SK-N-SH (cell line): ENCODE measurements around the gene ACBD6. TPM values are rescaled to one million over a fixed set of nuclear protein-coding genes. Genes with fewer than 3 reads are reported as not detected.

Experiments
- CTCF ChIA-PET: fragments of 300-600, 350-600 bp; formaldehyde crosslinking; extraction: SDS; loops from one replicate; lab custom pipeline; 2021; lab: Yijun Ruan, JAX
- POLR2A ChIA-PET: fragments of 350-600 bp; sonication (Branson Sonifier 250); formaldehyde crosslinking; extraction: SDS; loops from one replicate; lab custom pipeline; 2020; ENCODE audit warnings: antibody characterized with exemption, inconsistent platforms; lab: Yijun Ruan, JAX
- DNase-seq: peaks from one replicate; pipeline ENCODE4 v3.0.0; 2012
- H2AFZ ChIP-seq: fragments of 200-600 bp; sonication (generic); 2 replicates; pipeline ENCODE4 v1.8.1; 2016; ENCODE audit warnings: antibody characterized with exemption, mild to moderate bottlenecking, low read depth
- H3F3A ChIP-seq: fragments of 200-600 bp; sonication (generic); replicated peaks from 2 replicates; pipeline ENCODE3; 2016; ENCODE audit warnings: antibody characterized with exemption, mild to moderate bottlenecking; ENCODE audit not compliant: insufficient read depth
- H3K27ac ChIP-seq, 2 experiments: fragments of 200-500 bp in 1 of 2; fragments of 200-600 bp in 1 of 2; sonication (Bioruptor generic) in 1 of 2; sonication (generic), shearing (Covaris generic) in 1 of 2; 2 replicates each; pipeline versions ENCODE4 v1.5.1 to v1.6.1; 2014 to 2016; ENCODE audit warnings: low read depth in 2 of 2, inconsistent platforms in 1 of 2, low read length in 1 of 2, mild to moderate bottlenecking in 1 of 2, mixed read lengths in 1 of 2
- H3K27me3 ChIP-seq: fragments of 200-600 bp; sonication (generic), shearing (Covaris generic); 2 replicates; pipeline ENCODE4 v1.6.1; 2016; ENCODE audit warnings: mixed run types; ENCODE audit not compliant: insufficient read depth
- H3K36me3 ChIP-seq, 2 experiments: fragments of 200-500 bp in 1 of 2; fragments of 200-600 bp in 1 of 2; sonication (Bioruptor generic) in 1 of 2; sonication (generic) in 1 of 2; replicated peaks in 1 of 2; 2 replicates each; pipeline versions ENCODE3 to v1.5.1; 2014 to 2016; ENCODE audit warnings: low read length in 1 of 2, mild to moderate bottlenecking in 1 of 2; ENCODE audit not compliant: insufficient read depth in 2 of 2, control insufficient read depth in 1 of 2
- H3K4me1 ChIP-seq, 2 experiments: fragments of 200-500 bp in 1 of 2; fragments of 200-600 bp in 1 of 2; sonication (Bioruptor generic) in 1 of 2; sonication (generic), shearing (Covaris generic) in 1 of 2; 2 replicates each; pipeline versions ENCODE4 v1.5.1 to v1.6.1; 2014 to 2016; ENCODE audit warnings: low read depth in 1 of 2, low read length in 1 of 2, mixed run types in 1 of 2; ENCODE audit not compliant: insufficient read depth in 2 of 2, control insufficient read depth in 1 of 2
- H3K4me2 ChIP-seq: fragments of 200-600 bp; sonication (generic), shearing (Covaris generic); 2 replicates; pipeline ENCODE4 v1.6.1; 2017; ENCODE audit warnings: mixed run types
- H3K4me3 ChIP-seq, 2 experiments: fragments of 200-500 bp in 1 of 2; fragments of 200-600 bp in 1 of 2; sonication (Bioruptor generic) in 1 of 2; sonication (generic), shearing (Covaris generic) in 1 of 2; 2 replicates each; pipeline versions ENCODE4 v1.5.1 to v1.8.1; 2014 to 2016; ENCODE audit warnings: low read depth in 2 of 2, inconsistent platforms in 1 of 2, low read length in 1 of 2, mild to moderate bottlenecking in 1 of 2, mixed read lengths in 1 of 2, moderate library complexity in 1 of 2
- H3K79me2 ChIP-seq: fragments of 200-600 bp; sonication (generic); 2 replicates; pipeline ENCODE4 v1.8.1; 2017; ENCODE audit warnings: mild to moderate bottlenecking; ENCODE audit not compliant: insufficient read depth
- H3K9ac ChIP-seq: fragments of 200-600 bp; sonication (generic); 2 replicates; pipeline ENCODE4 v1.6.1; 2017; ENCODE audit warnings: mixed run types
- H3K9me2 ChIP-seq: fragments of 200-600 bp; sonication (generic); 2 replicates; pipeline ENCODE4 v1.6.1; 2017; ENCODE audit warnings: mixed run types
- H3K9me3 ChIP-seq: fragments of 200-600 bp; sonication (generic); 2 replicates; pipeline ENCODE4 v1.6.1; 2017; ENCODE audit warnings: mixed run types, mild to moderate bottlenecking, moderate library complexity
- H4K20me1 ChIP-seq: fragments of 200-600 bp; sonication (generic); 2 replicates; pipeline ENCODE4 v1.6.1; 2017; ENCODE audit warnings: mild to moderate bottlenecking, mixed run types; ENCODE audit not compliant: insufficient read depth
- ELF1 ChIP-seq: IDR thresholded peaks from 2 replicates; pipeline ENCODE4 v1.4.0; 2012
- EP300 ChIP-seq, 2 experiments: IDR thresholded peaks; 2 replicates each; pipeline versions ENCODE4 v1.4.0 to v1.6.1; 2012; ENCODE audit warnings: borderline replicate concordance in 1 of 2, low read depth in 1 of 2, low read length in 1 of 2
- FOSL2 ChIP-seq: IDR thresholded peaks from 2 replicates; pipeline ENCODE4 v1.4.0; 2012; ENCODE audit warnings: low read depth, mild to moderate bottlenecking, moderate library complexity, borderline replicate concordance
- FOXJ3 ChIP-seq: sonication (generic); formaldehyde crosslinking; IDR thresholded peaks from 2 replicates; pipeline ENCODE4 v1.5.1; 2020; ENCODE audit warnings: mild to moderate bottlenecking, missing genetic modification reagents
- GATA2 ChIP-seq: sonication (generic); formaldehyde crosslinking; IDR thresholded peaks from 2 replicates; pipeline ENCODE4 v1.5.0; 2020; ENCODE audit warnings: mild to moderate bottlenecking, missing genetic modification reagents
- MXI1 ChIP-seq: IDR thresholded peaks from 2 replicates; pipeline ENCODE4 v1.6.1; 2012; ENCODE audit warnings: mild to moderate bottlenecking, low read depth, low read length, improper control_type of control experiment
- NFIC ChIP-seq: IDR thresholded peaks from 2 replicates; pipeline ENCODE4 v1.4.0; 2012; ENCODE audit warnings: borderline replicate concordance
- NRF1 ChIP-seq: IDR thresholded peaks from 2 replicates; pipeline ENCODE4 v1.6.1; 2012; ENCODE audit warnings: low read depth, mild to moderate bottlenecking, low read length
- SMC3 ChIP-seq: IDR thresholded peaks from 2 replicates; pipeline ENCODE4 v1.6.1; 2012; ENCODE audit warnings: low read depth, low read length, improper control_type of control experiment
- TAF1 ChIP-seq: IDR thresholded peaks from 2 replicates; pipeline ENCODE4 v1.6.1; 2012; ENCODE audit warnings: low read depth, mild to moderate bottlenecking, low read length, moderate library complexity, borderline replicate concordance
- TCF12 ChIP-seq: IDR thresholded peaks from 2 replicates; pipeline ENCODE4 v1.4.0; 2012
- WGBS: methylation state at CpG from one replicate; pipeline ENCODE4 v1.1.6; 2017; ENCODE audit warnings: low lambda C conversion rate; 5-methylcytosine and 5-hydroxymethylcytosine counted together
- polyA plus RNA-seq, 3 experiments: library from polyadenylated mRNA; depleted of rRNA; stranded (reverse); fragments of >200 nt; gene quantifications; 2 replicates each; pipeline ENCODE4 v1.2.3, GENCODE V29; 2012

ACBD6 gene
- polyA plus RNA-seq, 1 of the 3 experiments (the other 2 are of a cell fraction): 60.9 TPM

GRCh38 chr1:180532854-180533253, 30.5 kb upstream of the ACBD6 start:
- DNase-seq: no peak
- POLR2A ChIA-PET: no interaction called here
- H3K36me3 ChIP-seq: no peaks in the 10 kb centered on the region
- H3F3A ChIP-seq: no peaks in the 10 kb centered on the region
- H3K79me2 ChIP-seq: no peaks in the 10 kb centered on the region
- H3K4me3 ChIP-seq: no peak overlapping the region
- no peaks in the 10 kb centered on the region for H3K9me2 ChIP-seq
- no peak for TF ChIP-seq FOSL2
- no peak for TF ChIP-seq ELF1
- no peak for TF ChIP-seq FOXJ3 (CRISPR knock-in tag)
- H4K20me1 ChIP-seq: no peaks in the 10 kb centered on the region
- CTCF ChIA-PET: interaction anchor here (0.6 to 13.0 kb wide), 19 partner anchors 10 to 633 kb away, joined by 3 to 213 read pairs (median 3); no protein-coding TSS in a partner anchor
- H3K4me2 ChIP-seq: no peak overlapping the region
- H3K4me1 ChIP-seq: peaks cover 0 to 11% of the 10 kb centered on the region in 2 experiments; a peak in 2 of 4 replicates
- no peak overlapping the region for H3K27ac ChIP-seq
- H2AFZ ChIP-seq: peak overlapping the region; percentile 45; the same call in 1 of the 2 replicates
- H3K9ac ChIP-seq: no peak overlapping the region
- no peaks in the 10 kb centered on the region for H3K9me3 ChIP-seq
- 92% methylated on average over 3 of the region's 5 CpGs for WGBS
- no peaks in the 10 kb centered on the region for H3K27me3 ChIP-seq

- Histone ChIP-seq H3F3A (no peaks in the 10 kb centered on the region), H3K9ac (no peak overlapping the region), H3K4me2 (no peak overlapping the region), H3K36me3 (no peaks in the 10 kb centered on the region), H4K20me1 (no peaks in the 10 kb centered on the region), H2AFZ (peak overlapping the region; percentile 17; the same call in 1 of the 2 replicates), H3K4me3 (no peak overlapping the region), H3K79me2 (no peaks in the 10 kb centered on the region), H3K4me1 (peaks cover 0 to 15% of the 10 kb centered on the region in 2 experiments; a peak in 2 of 4 replicates), H3K9me2 (no peaks in the 10 kb centered on the region), H3K9me3 (no peaks in the 10 kb centered on the region), H3K27me3 (no peaks in the 10 kb centered on the region), H3K27ac (no peak overlapping the region)
- ChIA-PET CTCF (interaction anchor here (4.5 to 13.0 kb wide), 2 partner anchors 14 to 329 kb away, joined by 38 to 213 read pairs; no protein-coding TSS in a partner anchor), POLR2A (no interaction called here)
- TF ChIP-seq ELF1: no peak
- TF ChIP-seq NFIC: no peak
- WGBS: 47% methylated on average over 5 of the region's 5 CpGs
- no peak for DNase-seq
These were observed 28.1 kb upstream of the ACBD6 start for GRCh38 chr1:180530501-180530900.

- Histone ChIP-seq H3K4me3 (no peak overlapping the region), H3K9ac (no peak overlapping the region), H3F3A (no peaks in the 10 kb centered on the region), H3K9me3 (no peaks in the 10 kb centered on the region), H3K27me3 (no peaks in the 10 kb centered on the region), H3K9me2 (no peaks in the 10 kb centered on the region), H3K27ac (no peak overlapping the region), H4K20me1 (no peaks in the 10 kb centered on the region), H3K4me1 (peaks cover 0 to 22% of the 10 kb centered on the region in 2 experiments; a peak in 2 of 4 replicates), H3K36me3 (no peaks in the 10 kb centered on the region), H3K79me2 (no peaks in the 10 kb centered on the region), H2AFZ (no peak overlapping the region), H3K4me2 (no peak overlapping the region)
- ChIA-PET CTCF (interaction anchor here (1.0 to 13.0 kb wide), 6 partner anchors 13 to 613 kb away, joined by 4 to 213 read pairs (median 4); partner anchors contain the start of gene XPR1), POLR2A (no interaction called here)
- no peak for TF ChIP-seq EP300 (IDR thresholded peaks at IDR 0.05; ENCODE audit: borderline replicate concordance in 1 of 2, low read depth in 1 of 2, low read length in 1 of 2)
- no peak for TF ChIP-seq MXI1
- no peak for TF ChIP-seq TAF1
- TF ChIP-seq SMC3: no peak
- no peak for TF ChIP-seq GATA2 (CRISPR knock-in tag)
- TF ChIP-seq NRF1: no peak
- TF ChIP-seq ELF1: no peak
- no peak for TF ChIP-seq TCF12
- 89% methylated on average over 11 of the region's 11 CpGs for WGBS
- no peak for DNase-seq
These were observed 26.6 kb upstream of the ACBD6 start for GRCh38 chr1:180528868-180529470.
